Mesenchymal stem cell (in vitro differentiated cells and primary cell): ENCODE measurements around the gene RASGEF1C.

ENCODE experiments used
- DNase-seq: peaks from one replicate; pipeline ENCODE4 v3.0.0-alpha.2; 2013
- H2AFZ ChIP-seq: one replicate; pipeline ENCODE4 v1.6.1; 2013; ENCODE audit warnings: low read depth, mild to moderate bottlenecking, control low read depth, inconsistent platforms, low read length, moderate library complexity
- H2AK5ac ChIP-seq: 2 replicates; pipeline ENCODE4 v1.6.1; 2013; ENCODE audit warnings: low read length, moderate library complexity, mild to moderate bottlenecking, inconsistent platforms; ENCODE audit not compliant: severe bottlenecking
- H2BK120ac ChIP-seq: one replicate; pipeline ENCODE4 v1.6.1; 2013; ENCODE audit warnings: low read depth, mild to moderate bottlenecking, inconsistent platforms, low read length, moderate library complexity
- H2BK12ac ChIP-seq, 2 experiments: one replicate each; pipeline ENCODE4 v1.6.1; 2013; ENCODE audit warnings: inconsistent platforms in 2 of 2, low read length in 2 of 2, mild to moderate bottlenecking in 2 of 2, moderate library complexity in 2 of 2, control low read depth in 1 of 2
- H2BK15ac ChIP-seq: one replicate; pipeline ENCODE4 v1.6.1; 2013; ENCODE audit warnings: mild to moderate bottlenecking, low read depth, inconsistent platforms; ENCODE audit not compliant: poor library complexity, severe bottlenecking
- H2BK5ac ChIP-seq: 2 replicates; pipeline ENCODE4 v1.6.1; 2013; ENCODE audit warnings: low read depth, mild to moderate bottlenecking, low read length, control low read depth, inconsistent platforms; ENCODE audit not compliant: poor library complexity, severe bottlenecking
- H3K14ac ChIP-seq, 2 experiments: one replicate each; pipeline ENCODE4 v1.6.1; 2013; ENCODE audit warnings: inconsistent platforms in 2 of 2, low read length in 2 of 2, control low read depth in 1 of 2, mild to moderate bottlenecking in 1 of 2, moderate library complexity in 1 of 2
- H3K18ac ChIP-seq, 2 experiments: one replicate each; pipeline ENCODE4 v1.6.1; 2013; ENCODE audit warnings: inconsistent platforms in 2 of 2, low read length in 2 of 2, control low read depth in 1 of 2, low read depth in 1 of 2, mild to moderate bottlenecking in 1 of 2
- H3K23ac ChIP-seq, 2 experiments: one replicate each; pipeline ENCODE4 v1.6.1; 2013; ENCODE audit warnings: inconsistent platforms in 2 of 2, low read length in 2 of 2, mild to moderate bottlenecking in 2 of 2, moderate library complexity in 2 of 2, control low read depth in 1 of 2
- H3K27ac ChIP-seq: 2 replicates; pipeline ENCODE4 v1.5.1; 2013; ENCODE audit warnings: mild to moderate bottlenecking, moderate library complexity, low read length, control low read depth, inconsistent platforms; ENCODE audit not compliant: poor library complexity, severe bottlenecking
- H3K27me3 ChIP-seq, 2 experiments: 2 replicates each; pipeline versions ENCODE4 v1.6.1 to v1.7.0; 2013; ENCODE audit warnings: low read length in 2 of 2, mild to moderate bottlenecking in 2 of 2, moderate library complexity in 2 of 2, control low read depth in 1 of 2, inconsistent platforms in 1 of 2; ENCODE audit not compliant: control insufficient read depth in 1 of 2, insufficient read depth in 1 of 2
- H3K36me3 ChIP-seq, 2 experiments: 2 replicates each; pipeline versions ENCODE4 v1.6.1 to v1.7.0; 2013; ENCODE audit warnings: low read length in 2 of 2, control low read depth in 1 of 2, inconsistent platforms in 1 of 2, low read depth in 1 of 2, mild to moderate bottlenecking in 1 of 2; ENCODE audit not compliant: insufficient read depth in 2 of 2, control insufficient read depth in 1 of 2
- H3K4ac ChIP-seq, 2 experiments: one replicate each; pipeline ENCODE4 v1.6.1; 2013; ENCODE audit warnings: inconsistent platforms in 2 of 2, low read length in 2 of 2, mild to moderate bottlenecking in 2 of 2, moderate library complexity in 2 of 2, control low read depth in 1 of 2, low read depth in 1 of 2
- H3K4me1 ChIP-seq: 2 replicates; pipeline ENCODE4 v1.6.1; 2013; ENCODE audit warnings: low read depth, low read length, control low read depth; ENCODE audit not compliant: control insufficient read depth, insufficient read depth
- H3K4me2 ChIP-seq: 2 replicates; pipeline ENCODE4 v1.6.1; 2013; ENCODE audit warnings: low read length, mild to moderate bottlenecking, inconsistent platforms; ENCODE audit not compliant: poor library complexity, severe bottlenecking
- H3K4me3 ChIP-seq, 2 experiments: 2 replicates each; pipeline versions ENCODE4 v1.5.1 to v1.7.0; 2013; ENCODE audit warnings: low read length in 2 of 2, mild to moderate bottlenecking in 2 of 2, control low read depth in 1 of 2, low read depth in 1 of 2; ENCODE audit not compliant: insufficient read depth in 1 of 2
- H3K79me1 ChIP-seq: replicated peaks from 2 replicates; pipeline ENCODE4 v1.6.1; 2013; ENCODE audit warnings: mild to moderate bottlenecking, control low read depth, low read length, inconsistent platforms; ENCODE audit not compliant: poor library complexity, severe bottlenecking
- H3K9ac ChIP-seq: 2 replicates; pipeline ENCODE4 v1.7.0; 2013; ENCODE audit warnings: mild to moderate bottlenecking, low read length, moderate library complexity
- H3K9me3 ChIP-seq: 2 replicates; pipeline ENCODE4 v1.7.0; 2013; ENCODE audit warnings: mild to moderate bottlenecking, low read length; ENCODE audit not compliant: control insufficient read depth
- H4K8ac ChIP-seq: one replicate; pipeline ENCODE4 v1.6.1; 2013; ENCODE audit warnings: inconsistent platforms, mild to moderate bottlenecking, low read length, moderate library complexity
- H4K91ac ChIP-seq: one replicate; pipeline ENCODE4 v1.6.1; 2013; ENCODE audit warnings: mild to moderate bottlenecking, low read length, inconsistent platforms
- WGBS: methylation state at CpG from one replicate; pipeline ENCODE4 v1.1.7; 2013; ENCODE audit warnings: mixed read lengths; 5-methylcytosine and 5-hydroxymethylcytosine counted together

RASGEF1C gene

GRCh38 chr5:180079702-180080466, 129.1 kb downstream of the RASGEF1C start:
- Histone ChIP-seq H2BK15ac (no peak overlapping the region), H3K9me3 (no peaks in the 10 kb centered on the region)
- WGBS, result 81% methylated on average over 14 of the region's 14 CpGs

GRCh38 chr5:180078348-180078747, 130.7 kb downstream of the RASGEF1C start:
- no peak overlapping the region for H3K4me3 ChIP-seq
- H3K4ac ChIP-seq, result no peak overlapping the region
- no peak overlapping the region for H3K9ac ChIP-seq
- no peak overlapping the region for H2AK5ac ChIP-seq
- no peak overlapping the region for H4K91ac ChIP-seq
- no peak overlapping the region for H3K23ac ChIP-seq
- no peaks in the 10 kb centered on the region for H3K4me1 ChIP-seq
- H3K4me2 ChIP-seq, result no peak overlapping the region
- H2AFZ ChIP-seq, result no peak overlapping the region
- H2BK15ac ChIP-seq, result no peak overlapping the region
- H2BK120ac ChIP-seq, result no peak overlapping the region
- no peak overlapping the region for H2BK5ac ChIP-seq
- no peaks in the 10 kb centered on the region for H3K36me3 ChIP-seq
- H3K14ac ChIP-seq, result no peak overlapping the region
- H3K27ac ChIP-seq, result no peak overlapping the region
- H3K27me3 ChIP-seq, result peaks cover 11 to 47% of the 10 kb centered on the region in 2 experiments
- no peak overlapping the region for H3K18ac ChIP-seq
- 97% methylated on average over 7 of the region's 9 CpGs for WGBS
- H3K9me3 ChIP-seq, result no peaks in the 10 kb centered on the region
- H4K8ac ChIP-seq, result no peak overlapping the region
- H3K79me1 ChIP-seq, result no peaks in the 10 kb centered on the region
- no peak overlapping the region for H2BK12ac ChIP-seq
- DNase-seq, result no peak

More at GRCh38 chr5:180079702-180080466, 129.1 kb downstream of the RASGEF1C start:
- no peak overlapping the region for H2BK12ac ChIP-seq
- no peaks in the 10 kb centered on the region for H3K79me1 ChIP-seq
- H2AK5ac ChIP-seq, result no peak overlapping the region
- no peak overlapping the region for H3K9ac ChIP-seq
- no peaks in the 10 kb centered on the region for H3K36me3 ChIP-seq
- no peak overlapping the region for H2BK5ac ChIP-seq
- H3K4me2 ChIP-seq, result no peak overlapping the region
- H2AFZ ChIP-seq, result no peak overlapping the region
- H3K4ac ChIP-seq, result no peak overlapping the region
- DNase-seq, result no peak
- no peak overlapping the region for H3K4me3 ChIP-seq
- no peak overlapping the region for H3K14ac ChIP-seq
- H3K27me3 ChIP-seq, result peaks cover 11 to 63% of the 10 kb centered on the region in 2 experiments
- H4K91ac ChIP-seq, result no peak overlapping the region
- H3K27ac ChIP-seq, result no peak overlapping the region
- H3K23ac ChIP-seq, result no peak overlapping the region
- no peaks in the 10 kb centered on the region for H3K4me1 ChIP-seq
- no peak overlapping the region for H4K8ac ChIP-seq
- H3K18ac ChIP-seq, result no peak overlapping the region
- H2BK120ac ChIP-seq, result no peak overlapping the region

- H3K4me3 ChIP-seq, result no peak overlapping the region
These were observed 131.3 kb downstream of the RASGEF1C start for GRCh38 chr5:180077594-180078284.

GRCh38 chr5:180075703-180076102, 133.3 kb downstream of the RASGEF1C start:
- no CpG with 5 or more reads among the region's 1 CpG for WGBS
- H4K8ac ChIP-seq, result no peak overlapping the region
- no peak overlapping the region for H3K14ac ChIP-seq

More at GRCh38 chr5:180077594-180078284, 131.3 kb downstream of the RASGEF1C start:
- H3K14ac ChIP-seq, result no peak overlapping the region
- no peak overlapping the region for H2BK12ac ChIP-seq
- H3K79me1 ChIP-seq, result no peaks in the 10 kb centered on the region
- no peaks in the 10 kb centered on the region for H3K36me3 ChIP-seq
- no peak overlapping the region for H2AK5ac ChIP-seq
- H3K4me2 ChIP-seq, result no peak overlapping the region
- no peaks in the 10 kb centered on the region for H3K4me1 ChIP-seq
- no peak overlapping the region for H3K4ac ChIP-seq
- DNase-seq, result no peak
- H3K9me3 ChIP-seq, result no peaks in the 10 kb centered on the region
- no peak overlapping the region for H4K8ac ChIP-seq
- H2BK120ac ChIP-seq, result no peak overlapping the region
- H3K27ac ChIP-seq, result no peak overlapping the region
- no peak overlapping the region for H3K18ac ChIP-seq
- no peak overlapping the region for H2BK15ac ChIP-seq
- H2AFZ ChIP-seq, result no peak overlapping the region
- no peak overlapping the region for H2BK5ac ChIP-seq
- H3K23ac ChIP-seq, result no peak overlapping the region
- WGBS, result 75% methylated on average over 7 of the region's 9 CpGs
- H3K27me3 ChIP-seq, result peaks cover 11 to 42% of the 10 kb centered on the region in 2 experiments
- no peak overlapping the region for H4K91ac ChIP-seq
- no peak overlapping the region for H3K9ac ChIP-seq

More at GRCh38 chr5:180075703-180076102, 133.3 kb downstream of the RASGEF1C start:
- H3K27ac ChIP-seq, result no peak overlapping the region
- no peak overlapping the region for H4K91ac ChIP-seq
- H2BK12ac ChIP-seq, result no peak overlapping the region
- DNase-seq, result no peak
- H2BK5ac ChIP-seq, result no peak overlapping the region
- H2AFZ ChIP-seq, result no peak overlapping the region
- peaks cover 4% of the 10 kb centered on the region for H3K9me3 ChIP-seq
- H3K4me2 ChIP-seq, result no peak overlapping the region
- H3K36me3 ChIP-seq, result no peaks in the 10 kb centered on the region
- peaks cover 11 to 31% of the 10 kb centered on the region in 2 experiments for H3K27me3 ChIP-seq
- H3K4me1 ChIP-seq, result peaks cover 2% of the 10 kb centered on the region
- H3K79me1 ChIP-seq, result no peaks in the 10 kb centered on the region
- no peak overlapping the region for H3K4ac ChIP-seq
- no peak overlapping the region for H2AK5ac ChIP-seq
- H3K23ac ChIP-seq, result no peak overlapping the region
- H2BK15ac ChIP-seq, result no peak overlapping the region
- H2BK120ac ChIP-seq, result no peak overlapping the region
- no peak overlapping the region for H3K18ac ChIP-seq
- H3K9ac ChIP-seq, result no peak overlapping the region
- no peak overlapping the region for H3K4me3 ChIP-seq
